Effector CD8-positive, alpha-beta T cell (primary cell): ENCODE data around the gene HTR5A.
"Not testable (repeated sequence)": the region's sequence is repeated elsewhere in the genome, so short reads cannot be mapped to it uniquely, and the experiment has no call there.

ENCODE experiments used
- DNase-seq: peaks from one replicate; lab custom pipeline; 2025; lab: John Stamatoyannopoulos, UW
- total RNA-seq, 4 experiments: gene quantifications; one replicate each; lab custom pipeline; 2026; lab: John Stamatoyannopoulos, UW

The HTR5A gene
- 0 to 0.27 (median 0.09) reads per million in 4 experiments for total RNA-seq

DNA sequence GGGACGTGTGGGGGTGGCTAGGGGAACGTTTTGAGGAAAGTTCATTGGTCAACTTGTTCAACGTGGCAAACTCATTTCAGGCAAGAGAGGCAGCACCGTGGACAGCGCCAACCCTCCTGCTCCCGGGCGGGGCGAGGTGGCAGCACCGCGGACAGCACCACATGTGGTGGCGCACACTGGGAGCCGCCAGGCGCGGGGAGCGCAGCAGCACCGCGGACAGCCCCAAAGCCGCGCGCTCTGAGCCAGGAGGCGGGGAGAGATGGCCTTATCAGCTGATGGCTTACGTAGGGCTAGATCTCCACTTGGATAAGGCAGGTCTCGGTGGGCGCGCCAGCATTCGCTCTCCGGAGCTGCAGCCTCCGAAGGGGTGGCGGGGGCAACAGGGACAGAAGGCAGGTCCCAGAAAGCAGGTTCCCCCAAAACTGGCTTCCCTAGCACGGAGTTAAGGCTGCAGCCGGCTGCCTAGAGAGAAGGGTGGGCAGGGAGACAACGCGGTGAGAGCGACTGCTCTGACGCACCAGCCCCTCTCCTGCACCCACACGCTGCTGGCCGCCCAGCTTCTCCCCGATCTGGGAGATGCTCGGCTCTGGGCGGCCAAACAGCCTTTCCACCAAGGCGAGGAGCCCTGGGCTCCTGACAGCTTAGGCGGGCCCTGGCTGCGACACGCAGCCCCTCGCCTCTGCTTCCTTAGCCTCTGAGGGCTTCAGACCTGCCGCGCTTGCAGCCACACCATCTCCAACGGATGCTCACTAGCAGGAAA lies at the start of gene HTR5A:
HTR5A (plus strand) TSS at position 333 of the 760 bp plus-strand sequence. CDS start 576 bp downstream, outside the sequence.
- DNase-seq = peak; percentile 64

DNA sequence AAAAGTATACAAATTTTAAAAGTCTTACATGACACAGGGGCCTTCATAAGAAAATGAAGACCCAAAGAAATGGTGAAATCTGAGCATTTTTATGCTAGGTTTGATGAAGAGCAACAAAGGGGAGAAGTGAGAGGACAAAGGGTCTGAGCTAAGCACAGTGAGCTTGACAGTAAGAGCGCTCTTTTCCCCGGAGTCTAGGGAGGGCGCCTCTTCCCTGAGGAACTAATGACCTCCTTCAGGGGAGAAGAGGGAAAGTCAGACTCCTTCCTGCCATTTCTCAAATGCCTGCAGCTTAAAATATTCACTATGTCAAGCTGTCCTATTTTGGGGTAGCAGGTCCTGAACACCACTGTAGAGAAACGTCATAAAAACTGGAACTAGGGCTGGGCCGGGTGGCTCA lies 49.1 kb upstream of the HTR5A start:
- no peak for DNase-seq

DNA sequence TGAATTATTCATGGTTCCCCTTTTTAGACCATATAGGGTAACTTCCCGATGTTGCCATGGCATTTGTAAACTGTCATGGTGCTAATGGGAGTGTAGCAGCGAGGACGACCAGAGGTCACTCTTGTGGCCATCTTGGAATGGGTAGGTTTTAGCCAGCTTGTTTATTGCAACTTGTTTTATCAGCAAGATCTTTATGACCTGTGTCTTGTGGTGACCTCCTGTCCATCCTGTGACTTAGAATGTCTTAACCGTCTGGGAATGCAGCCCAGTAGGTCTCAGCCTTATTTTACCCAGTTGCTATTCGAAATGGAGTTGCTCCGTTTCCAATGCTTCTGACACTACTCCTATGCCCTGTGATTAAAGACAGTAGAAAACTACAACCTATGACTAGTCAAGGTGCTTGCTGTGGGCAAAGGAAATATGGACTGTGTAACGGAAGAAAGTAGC lies 48.4 kb upstream of the HTR5A start:
- DNase-seq = no peak

DNA sequence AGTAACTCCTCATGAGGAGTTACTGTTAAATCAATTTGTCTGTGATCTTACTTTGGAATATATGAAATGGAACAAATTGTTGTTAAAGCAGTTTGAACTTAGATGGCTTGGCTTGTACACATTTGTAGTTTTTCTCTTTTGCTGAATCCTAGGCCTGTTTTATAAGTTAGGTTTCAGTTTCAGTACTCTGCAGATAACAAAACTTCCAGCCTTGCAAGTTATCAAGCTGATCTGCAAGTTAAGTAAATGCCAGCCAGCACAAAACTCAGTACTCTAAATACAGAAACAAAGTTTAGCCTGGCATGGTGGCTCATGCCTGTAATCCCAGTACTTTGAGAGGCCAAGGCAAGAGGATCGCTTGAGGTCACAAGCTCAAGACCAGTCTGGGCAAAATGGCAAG lies 42.2 kb upstream of the HTR5A start:
- no peak for DNase-seq

DNA sequence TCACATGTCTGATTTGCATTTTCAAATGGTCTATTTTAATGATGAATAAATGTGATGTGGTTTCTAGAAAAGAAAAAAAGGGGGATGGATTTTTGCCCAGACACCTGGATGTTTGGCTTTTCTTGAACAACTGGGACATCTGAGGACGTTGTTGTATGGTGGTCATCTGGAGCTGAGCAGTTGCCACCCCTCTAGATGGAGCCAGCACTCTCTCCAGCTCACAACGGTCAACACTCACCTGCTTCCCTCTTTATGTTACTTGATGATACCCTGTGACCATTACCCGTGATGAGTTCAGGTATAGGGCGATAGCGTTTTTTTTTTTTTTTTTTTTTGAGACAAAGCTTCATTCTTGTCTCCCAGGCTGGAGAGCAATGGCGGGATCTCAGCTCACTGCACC lies 37.1 kb upstream of the HTR5A start:
- no peak for DNase-seq

DNA sequence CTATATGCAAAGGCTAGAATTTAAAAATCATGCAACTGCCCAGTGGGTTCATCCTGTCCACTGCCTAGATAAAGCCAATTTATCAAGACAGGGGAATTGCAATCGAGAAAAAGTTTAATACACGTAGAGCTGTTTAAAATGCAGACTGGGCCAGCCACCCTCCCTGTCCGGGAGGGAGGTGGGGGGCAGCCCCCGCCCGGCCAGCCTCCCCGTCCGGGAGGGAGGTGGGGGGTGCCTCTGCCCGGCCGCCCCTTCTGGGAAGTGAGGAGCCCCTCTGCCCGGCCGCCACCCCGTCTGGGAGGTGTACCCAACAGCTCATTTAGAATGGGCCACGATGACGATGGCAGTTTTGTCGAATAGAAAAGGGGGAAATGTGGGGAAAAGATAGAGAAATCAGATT lies 35.6 kb upstream of the HTR5A start:
- DNase-seq = not testable (repeated sequence)

DNA sequence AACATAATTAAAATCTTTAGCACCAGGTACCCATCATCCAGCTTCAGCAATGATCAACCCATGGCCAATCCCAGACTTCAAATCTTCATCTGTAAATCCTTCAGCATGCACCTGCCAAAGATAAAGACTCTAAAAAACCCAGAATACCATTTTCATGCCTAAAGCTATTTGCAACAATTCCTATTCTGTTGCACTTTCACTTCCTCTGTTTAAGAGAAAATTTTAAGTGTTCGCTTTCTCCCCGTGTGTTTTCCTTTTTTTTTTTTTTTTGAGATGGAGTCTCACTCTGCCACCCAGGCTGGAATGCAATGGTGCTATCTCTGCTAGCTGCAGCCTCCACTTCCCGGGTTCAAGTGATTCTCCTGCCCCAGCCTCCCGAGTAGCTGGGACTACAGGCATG lies 31.8 kb upstream of the HTR5A start:
- no peak for DNase-seq

DNA sequence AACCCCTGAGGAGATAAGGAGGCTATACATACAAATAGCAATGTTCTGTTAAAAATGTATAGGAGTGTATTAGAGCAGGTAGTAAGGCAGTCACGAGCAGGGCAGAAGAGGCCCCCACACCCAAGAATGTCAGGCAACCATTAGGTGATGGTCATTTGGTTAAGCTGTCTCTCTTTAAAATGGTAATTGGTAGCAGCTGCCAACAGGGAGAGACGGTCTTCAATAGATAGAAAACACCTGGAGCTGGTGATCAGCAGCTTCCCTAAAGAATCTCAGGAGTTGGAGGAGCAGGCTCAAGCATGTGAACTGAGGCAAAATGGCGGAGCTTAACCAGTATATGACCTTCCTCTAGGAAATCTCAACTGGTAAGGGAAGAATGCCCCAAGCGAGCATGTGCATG lies 26.4 kb upstream of the HTR5A start:
- no peak for DNase-seq

DNA sequence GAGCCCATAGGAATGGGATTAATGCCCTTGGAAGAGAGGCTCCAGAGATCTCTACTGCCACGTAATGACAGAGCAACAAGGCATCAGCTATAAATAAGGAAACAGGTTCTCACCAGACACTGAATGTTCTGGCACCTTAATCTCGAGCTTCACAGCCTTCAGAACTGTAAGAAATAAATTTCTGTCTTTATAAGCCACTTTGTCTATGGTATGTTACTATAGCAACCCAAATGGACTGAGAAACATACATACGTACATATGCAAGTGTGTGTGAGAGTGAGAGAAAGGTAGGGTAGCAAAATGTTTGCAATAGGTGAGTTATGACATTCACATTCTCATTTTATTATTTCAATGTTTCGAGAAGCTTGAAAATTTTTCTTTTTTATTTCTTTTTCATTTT lies 22.1 kb upstream of the HTR5A start:
- DNase-seq = no peak

DNA sequence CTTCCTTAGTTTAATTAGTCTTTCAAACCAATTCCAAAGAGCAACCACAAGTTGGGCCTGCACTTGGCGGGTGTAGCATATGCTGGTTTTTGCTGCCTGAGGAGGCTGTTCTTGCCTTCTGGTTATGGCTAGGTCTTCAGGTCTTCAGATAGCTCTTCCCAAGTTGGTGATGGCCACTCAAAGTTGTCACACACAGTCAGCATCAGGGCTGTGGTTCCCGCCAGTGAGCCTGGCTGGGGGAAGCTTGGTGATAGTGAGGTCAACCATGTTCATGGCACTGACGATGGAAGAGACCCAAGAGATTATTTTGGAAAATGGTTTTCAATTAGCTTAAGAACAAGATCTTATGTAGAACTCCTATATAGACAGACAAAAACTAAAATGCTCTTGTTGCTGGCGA lies 18.8 kb upstream of the HTR5A start:
- no peak for DNase-seq

DNA sequence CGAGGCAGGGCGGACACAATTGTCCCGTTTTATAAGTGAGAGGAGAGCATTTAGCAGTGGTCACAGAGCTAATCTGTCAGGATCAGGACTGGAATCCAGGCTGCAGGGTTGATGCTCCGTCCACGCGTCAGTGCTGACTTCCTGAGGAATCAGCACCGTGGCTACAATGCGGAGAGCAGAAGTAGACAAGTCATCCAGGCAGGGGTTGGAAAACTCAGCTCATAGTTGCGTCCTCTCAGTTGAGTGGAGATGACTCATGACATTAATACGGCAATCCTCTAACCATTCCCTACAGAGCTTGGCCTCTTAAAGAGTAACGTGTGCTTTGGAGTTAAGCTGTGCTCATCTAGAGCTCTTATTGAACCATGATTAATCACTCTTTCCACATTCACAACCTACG lies 17.1 kb upstream of the HTR5A start:
- no peak for DNase-seq

DNA sequence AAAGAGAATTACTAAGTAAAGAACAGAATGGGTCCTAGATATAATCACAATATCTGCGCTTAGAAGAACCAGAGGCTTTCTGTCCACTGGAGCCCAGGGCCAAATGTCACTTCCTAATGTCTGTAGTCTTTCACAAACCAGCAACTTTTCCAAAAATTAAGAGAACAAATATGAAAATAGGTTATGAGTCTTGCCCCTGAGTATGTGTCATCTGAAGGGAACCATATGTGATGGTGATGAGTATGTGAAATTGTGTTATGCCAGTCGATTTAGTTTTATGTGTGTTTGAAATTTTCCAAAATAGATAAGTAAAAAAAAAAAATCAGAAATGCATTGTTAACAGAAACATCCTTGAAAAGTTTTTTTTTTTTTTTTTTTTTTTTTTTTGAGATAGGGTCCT lies 15.4 kb upstream of the HTR5A start:
- no peak for DNase-seq

DNA sequence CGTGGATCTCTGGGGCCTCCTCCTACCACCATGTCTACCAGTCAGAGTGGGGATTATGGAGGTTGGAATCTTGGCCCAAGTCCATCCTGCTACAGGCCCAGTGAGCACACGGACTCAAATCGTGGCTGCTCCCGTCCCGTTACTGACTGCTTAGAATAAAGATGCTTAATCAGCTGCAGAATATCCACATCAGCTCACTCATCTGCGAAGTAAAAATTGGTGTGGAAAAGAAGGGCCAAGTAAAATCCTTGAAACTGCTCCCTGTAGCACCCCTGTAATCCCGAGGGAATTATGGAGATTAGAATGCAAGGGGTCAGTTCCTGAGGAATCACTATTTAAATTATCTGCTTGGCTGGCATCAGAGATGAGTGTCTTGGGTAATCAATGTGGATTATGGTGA lies 13.0 kb upstream of the HTR5A start:
- no peak for DNase-seq

DNA sequence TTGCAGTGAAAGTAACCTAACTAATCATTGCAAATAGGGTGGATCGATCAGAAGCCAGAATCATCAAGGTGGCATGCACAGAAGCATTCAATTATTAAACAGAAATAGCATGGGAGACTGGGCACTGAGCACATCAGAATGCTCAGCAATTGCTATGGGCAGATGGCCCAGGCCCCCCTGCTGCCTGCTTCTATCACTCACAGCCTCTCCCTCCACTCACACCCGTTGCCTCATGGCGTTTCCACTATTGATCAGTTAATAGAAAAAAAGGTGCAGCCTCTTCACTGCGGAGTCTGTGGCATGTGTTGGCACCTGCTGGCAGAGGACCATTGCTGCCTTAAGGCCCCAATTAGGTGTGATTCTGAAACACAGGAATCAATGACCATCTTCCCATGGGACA lies 11.2 kb upstream of the HTR5A start:
- no peak for DNase-seq

DNA sequence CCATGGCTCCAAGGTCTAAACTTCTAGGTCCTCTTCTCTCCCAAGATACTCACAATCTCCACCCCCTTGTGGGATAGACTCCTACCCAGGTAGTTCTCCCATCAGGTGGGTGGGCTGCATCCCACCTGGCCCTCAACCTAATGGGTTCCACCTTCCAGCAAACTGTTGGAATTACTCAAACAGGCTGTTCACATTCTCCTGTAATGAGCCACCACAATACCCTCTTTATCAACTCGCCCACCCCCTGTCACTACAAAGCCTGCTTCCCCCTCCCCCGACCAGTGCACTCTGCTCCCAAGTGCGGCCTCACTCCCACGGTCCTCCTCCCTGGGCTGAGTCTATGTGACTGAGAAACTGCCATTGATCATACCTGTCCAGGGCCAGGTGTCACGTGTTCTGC lies 10.4 kb upstream of the HTR5A start:
- DNase-seq = no peak

DNA sequence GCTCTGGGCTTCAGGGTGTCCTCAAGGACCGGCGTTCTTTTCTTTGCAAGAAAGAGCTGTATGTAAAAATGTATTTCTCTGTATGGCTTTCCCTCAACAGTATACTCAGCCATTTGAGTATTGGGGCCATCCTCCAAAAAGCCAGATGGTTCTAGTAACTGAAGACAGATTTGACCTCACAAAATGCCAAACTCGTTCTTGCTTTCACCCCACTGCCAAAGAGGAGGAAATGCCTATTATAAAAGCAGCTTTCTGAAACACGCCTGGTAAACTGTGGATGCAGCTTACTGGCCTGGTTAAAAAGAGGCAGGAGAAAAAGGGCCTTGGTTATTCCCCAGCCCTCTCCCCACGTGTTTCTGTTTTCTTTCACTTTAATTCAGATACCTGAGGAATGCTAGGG lies 7.7 kb upstream of the HTR5A start:
- no peak for DNase-seq

DNA sequence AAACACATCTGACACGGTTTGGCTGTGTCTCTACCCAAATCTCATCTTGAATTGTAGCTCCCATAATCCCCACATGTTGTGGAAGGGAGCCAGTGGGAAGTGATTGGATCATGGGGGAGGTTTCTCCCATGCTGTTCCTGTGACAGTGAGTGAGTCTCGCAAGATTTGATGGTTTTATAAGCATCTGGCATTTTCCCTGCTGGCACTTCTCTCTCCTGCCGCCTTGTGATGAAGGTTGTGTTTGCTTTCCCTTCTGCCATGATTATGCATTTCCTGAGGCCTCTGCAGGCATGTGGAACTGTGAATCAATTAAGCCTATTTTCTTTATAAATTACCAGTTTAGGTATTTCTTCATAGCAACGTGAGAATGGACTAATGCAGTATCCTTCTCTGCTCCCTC lies 5.9 kb upstream of the HTR5A start:
- DNase-seq = no peak

DNA sequence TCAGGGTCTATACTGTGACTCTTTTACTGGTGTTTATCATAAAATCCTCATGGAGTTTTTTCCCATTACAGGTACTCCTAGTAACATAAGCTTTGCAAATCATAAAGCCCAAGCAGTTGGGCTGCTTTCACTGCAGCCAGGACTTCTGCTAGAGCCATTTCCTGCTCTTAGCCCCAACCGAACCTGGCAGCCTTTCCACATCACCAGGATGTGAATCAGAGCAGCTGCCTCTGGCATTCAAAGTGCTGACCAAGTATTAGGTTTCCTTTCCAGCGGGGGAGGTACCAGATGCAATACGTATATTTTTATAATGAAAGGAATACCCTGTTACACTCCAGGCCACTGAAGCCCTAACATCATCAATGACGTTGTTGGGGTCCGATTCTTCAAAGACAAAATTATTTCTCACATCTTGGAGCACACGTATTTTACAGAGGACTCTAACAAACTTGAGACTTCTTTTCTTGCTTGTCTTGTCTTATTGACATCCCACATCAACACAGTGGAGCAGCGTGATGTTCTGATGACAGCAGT lies 3.6 kb upstream of the HTR5A start:
- DNase-seq = no peak

DNA sequence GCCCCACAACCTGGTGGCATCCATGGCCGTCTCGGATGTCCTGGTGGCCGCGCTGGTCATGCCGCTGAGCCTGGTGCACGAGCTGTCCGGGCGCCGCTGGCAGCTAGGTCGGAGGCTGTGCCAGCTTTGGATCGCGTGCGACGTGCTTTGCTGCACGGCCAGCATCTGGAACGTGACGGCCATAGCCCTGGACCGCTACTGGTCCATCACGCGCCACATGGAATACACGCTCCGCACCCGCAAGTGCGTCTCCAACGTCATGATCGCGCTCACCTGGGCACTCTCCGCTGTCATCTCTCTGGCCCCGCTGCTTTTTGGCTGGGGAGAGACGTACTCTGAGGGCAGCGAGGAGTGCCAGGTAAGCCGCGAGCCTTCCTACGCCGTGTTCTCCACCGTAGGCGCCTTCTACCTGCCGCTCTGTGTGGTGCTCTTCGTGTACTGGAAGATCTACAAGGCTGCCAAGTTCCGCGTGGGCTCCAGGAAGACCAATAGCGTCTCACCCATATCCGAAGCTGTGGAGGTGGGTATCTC lies 1.1 kb downstream of the HTR5A start:
- DNase-seq = no peak

DNA sequence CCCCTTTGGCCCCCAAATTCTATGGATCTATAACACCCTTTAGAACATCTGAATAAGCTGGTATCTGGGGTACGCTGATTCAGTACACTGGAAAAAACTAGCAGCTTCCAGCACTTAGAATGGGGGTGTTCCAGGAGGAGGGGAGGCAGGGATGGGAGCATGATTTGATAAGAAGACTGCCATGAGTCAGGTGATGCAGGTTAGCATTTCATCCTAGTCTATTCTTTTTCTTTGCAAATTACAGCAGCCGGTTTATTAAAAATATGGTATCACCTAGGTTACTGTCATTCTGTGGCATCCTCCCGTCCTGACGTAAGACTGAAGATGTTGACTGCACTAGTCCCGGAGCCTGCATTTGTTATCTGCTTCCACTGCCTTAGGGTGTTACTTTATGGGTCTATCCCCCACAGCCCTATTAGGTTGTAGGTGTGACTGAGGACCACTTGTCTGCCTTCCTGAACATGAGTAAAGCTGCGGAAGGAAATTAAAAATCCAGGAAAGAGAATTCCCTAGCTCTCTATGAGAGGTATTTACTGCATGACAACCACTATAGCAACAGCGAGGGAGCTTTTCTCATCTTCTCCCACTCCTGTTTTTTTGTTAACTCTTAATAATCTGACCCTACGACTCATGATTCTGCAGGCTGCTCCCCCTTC lies 1.9 kb downstream of the HTR5A start:
- no peak for DNase-seq

DNA sequence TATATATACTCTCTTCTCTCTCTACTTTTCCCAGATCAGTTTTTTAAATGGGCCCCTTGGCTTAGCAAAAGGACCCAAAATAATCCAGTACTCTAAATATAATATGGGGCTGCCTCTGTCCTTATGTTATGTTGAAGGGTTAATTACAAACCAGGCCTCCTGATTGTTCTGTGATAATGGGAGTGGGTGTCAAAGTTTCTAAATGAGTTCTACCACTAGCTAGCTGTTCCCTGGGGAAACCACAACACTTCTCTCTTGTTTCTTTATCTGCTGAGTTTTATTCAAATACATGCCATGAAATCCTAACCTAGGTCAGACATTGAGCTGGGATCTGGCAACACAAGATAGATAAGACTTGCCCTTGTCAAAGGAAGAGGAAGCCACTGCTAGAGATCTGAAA lies 3.8 kb downstream of the HTR5A start:
- DNase-seq = no peak

DNA sequence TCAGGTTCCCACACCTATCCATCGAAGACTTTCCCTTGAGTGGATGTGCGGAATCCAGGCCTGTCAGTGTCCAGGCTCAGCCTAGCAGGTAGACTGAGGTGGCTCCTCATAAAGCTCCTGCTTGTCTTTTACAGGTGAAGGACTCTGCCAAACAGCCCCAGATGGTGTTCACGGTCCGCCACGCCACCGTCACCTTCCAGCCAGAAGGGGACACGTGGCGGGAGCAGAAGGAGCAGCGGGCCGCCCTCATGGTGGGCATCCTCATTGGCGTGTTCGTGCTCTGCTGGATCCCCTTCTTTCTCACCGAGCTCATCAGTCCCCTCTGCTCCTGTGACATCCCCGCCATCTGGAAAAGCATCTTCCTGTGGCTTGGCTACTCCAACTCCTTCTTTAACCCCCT lies 13.9 kb downstream of the HTR5A start:
- no peak for DNase-seq

DNA sequence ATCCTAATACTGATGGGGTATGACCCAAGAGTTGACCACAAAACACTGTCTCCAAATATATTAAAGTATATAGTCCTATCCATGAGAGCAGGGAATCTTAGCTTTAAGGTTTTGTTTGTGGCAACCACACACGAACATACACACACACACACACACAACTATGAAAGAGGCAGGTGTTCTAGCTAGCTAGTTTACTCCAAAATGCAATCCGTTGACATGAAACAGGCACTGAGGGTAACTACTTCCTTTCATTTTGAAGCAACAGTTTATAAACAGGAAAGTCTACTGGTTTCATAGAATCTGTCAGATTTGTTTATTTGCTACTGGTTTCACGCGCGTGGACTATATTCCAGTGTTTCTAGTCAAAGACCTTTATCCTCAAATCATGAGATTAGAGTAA lies 14.8 kb downstream of the HTR5A start:
- DNase-seq = no peak
